CD14-positive monocyte (primary cell): ENCODE results near the gene OXCT2. TPM values are rescaled to one million over a fixed set of nuclear protein-coding genes. Genes with fewer than 3 reads are reported as not detected.

Experiments used
- DNase-seq, 3 donors: peaks; one replicate each; pipeline ENCODE4 v3.0.0-alpha.2; 2011 to 2022
- H2AFZ ChIP-seq: 2 replicates; pipeline ENCODE4 v1.6.0; 2012; ENCODE audit warnings: mild to moderate bottlenecking, low read depth, low read length, inconsistent platforms; ENCODE audit not compliant: insufficient read depth, poor library complexity, severe bottlenecking
- H3K27ac ChIP-seq, 2 donors: 1 replicate in 1 of 2; 2 replicates in 1 of 2; pipeline ENCODE4 v1.5.1; 2012 to 2013; ENCODE audit warnings: low read length in 2 of 2, control low read depth in 1 of 2, inconsistent platforms in 1 of 2, low read depth in 1 of 2, mild to moderate bottlenecking in 1 of 2
- H3K27me3 ChIP-seq, 2 donors: one replicate each; pipeline versions ENCODE4 v1.6.0 to v1.6.1; 2011 to 2013; ENCODE audit warnings: low read length in 2 of 2; ENCODE audit not compliant: control insufficient read depth in 2 of 2, insufficient read depth in 2 of 2
- H3K36me3 ChIP-seq, 2 donors: replicated peaks in 1 of 2; 1 replicate in 1 of 2; 2 replicates in 1 of 2; pipeline versions ENCODE4 v1.5.1 to v1.6.1; 2012 to 2013; ENCODE audit warnings: low read length in 2 of 2, control low read depth in 1 of 2, inconsistent platforms in 1 of 2, mild to moderate bottlenecking in 1 of 2; ENCODE audit not compliant: insufficient read depth in 2 of 2, control insufficient read depth in 1 of 2
- H3K4me1 ChIP-seq, 2 donors: 1 replicate in 1 of 2; 2 replicates in 1 of 2; pipeline versions ENCODE4 v1.5.1 to v1.6.1; 2012 to 2013; ENCODE audit warnings: low read length in 2 of 2, control low read depth in 1 of 2, inconsistent platforms in 1 of 2, mild to moderate bottlenecking in 1 of 2, moderate library complexity in 1 of 2; ENCODE audit not compliant: insufficient read depth in 2 of 2, control insufficient read depth in 1 of 2
- H3K4me2 ChIP-seq: replicated peaks from 2 replicates; pipeline ENCODE3; 2012; ENCODE audit warnings: low read length, moderate library complexity, mild to moderate bottlenecking; ENCODE audit not compliant: poor library complexity, severe bottlenecking; ENCODE audit errors: extremely low read depth
- H3K4me3 ChIP-seq, 3 experiments: fragments of 200-600 bp in 1 of 3; sonication (generic) in 1 of 3; replicated peaks in 1 of 3; 1 replicate in 2 of 3; 2 replicates in 1 of 3; pipeline ENCODE4 v1.5.1; 2011 to 2013; ENCODE audit warnings: low read length in 3 of 3, mild to moderate bottlenecking in 3 of 3, control low read depth in 2 of 3, low read depth in 2 of 3, inconsistent platforms in 1 of 3, moderate library complexity in 1 of 3
- H3K79me2 ChIP-seq: 2 replicates; pipeline ENCODE4 v1.6.0; 2012; ENCODE audit warnings: mild to moderate bottlenecking, control low read depth, inconsistent platforms, low read length, moderate library complexity; ENCODE audit not compliant: insufficient read depth
- H3K9ac ChIP-seq: 2 replicates; pipeline ENCODE4 v1.6.0; 2017; ENCODE audit warnings: low read length, mild to moderate bottlenecking; ENCODE audit not compliant: insufficient read depth, poor library complexity, severe bottlenecking
- H3K9me3 ChIP-seq, 2 donors: replicated peaks in 1 of 2; 1 replicate in 1 of 2; 2 replicates in 1 of 2; pipeline versions ENCODE4 v1.5.1 to v1.6.1; 2012 to 2013; ENCODE audit warnings: low read length in 2 of 2, control low read depth in 1 of 2; ENCODE audit not compliant: control insufficient read depth in 1 of 2, insufficient read depth in 1 of 2
- H4K20me1 ChIP-seq: 2 replicates; pipeline ENCODE4 v1.6.0; 2012; ENCODE audit warnings: mild to moderate bottlenecking, low read length, control low read depth, moderate library complexity; ENCODE audit not compliant: insufficient read depth
- H3K27ac Mint-ChIP-seq, 7 donors: one replicate each; pipeline ENCODE4 v1.8.0; 2020; ENCODE audit warnings: mild to moderate bottlenecking in 7 of 7, mixed read lengths in 7 of 7, moderate library complexity in 6 of 7, inconsistent platforms in 2 of 7
- H3K27me3 Mint-ChIP-seq, 3 donors: one replicate each; pipeline ENCODE4 v1.8.0; 2021 to 2022; ENCODE audit warnings: low read depth in 3 of 3, mild to moderate bottlenecking in 3 of 3, mixed read lengths in 3 of 3, moderate library complexity in 3 of 3, inconsistent platforms in 1 of 3
- H3K36me3 Mint-ChIP-seq, 2 donors: one replicate each; pipeline ENCODE4 v1.8.0; 2020; ENCODE audit warnings: mixed read lengths in 2 of 2, inconsistent platforms in 1 of 2, mild to moderate bottlenecking in 1 of 2
- H3K4me1 Mint-ChIP-seq: one replicate; pipeline ENCODE4 v1.8.0; 2020; ENCODE audit warnings: mild to moderate bottlenecking, mixed read lengths
- H3K4me3 Mint-ChIP-seq, 2 donors: one replicate each; pipeline ENCODE4 v1.8.0; 2020; ENCODE audit warnings: mild to moderate bottlenecking in 2 of 2, mixed read lengths in 2 of 2, moderate library complexity in 1 of 2
- H3K9me3 Mint-ChIP-seq, 7 donors: one replicate each; pipeline ENCODE4 v1.8.0; 2020 to 2022; ENCODE audit warnings: mixed read lengths in 7 of 7, mild to moderate bottlenecking in 6 of 7, moderate library complexity in 6 of 7, inconsistent platforms in 2 of 7
- CTCF ChIP-seq: fragments of 200-600 bp; IDR thresholded peaks from one replicate; pipeline ENCODE4 v1.8.0; 2022; ENCODE audit warnings: antibody characterized with exemption, mild to moderate bottlenecking
- WGBS: methylation state at CpG from one replicate; pipeline ENCODE4 v1.1.5; 2013; ENCODE audit warnings: missing lambda C conversion rate; ENCODE audit not compliant: insufficient coverage; 5-methylcytosine and 5-hydroxymethylcytosine counted together
- intact Hi-C, 2 donors: fragments of 100-400 bp; cut with micrococcal nuclease; formaldehyde crosslinking; loops; one replicate each; pipeline versions ENCODE4 v1.15.0 to v1.15.1; 2023
- polyA plus RNA-seq, 3 donors: library from polyadenylated mRNA; depleted of rRNA in 1 of 3; unstranded in 2 of 3; stranded (reverse) in 1 of 3; fragments of 300-500 nt in 2 of 3; fragments of >200 nt in 1 of 3; fragmentation: Illumina TruSeq in 2 of 3; gene quantifications; 1 replicate in 2 of 3; 2 replicates in 1 of 3; pipeline ENCODE4 v1.2.3, GENCODE V29; 2012 to 2021

OXCT2 gene
- polyA plus RNA-seq, 3 donors = 0.16 to 1.4 (median 0.38) TPM

GRCh38 chr1:39795651-39796050, 24.5 kb upstream of the OXCT2 start:
- Histone ChIP-seq H3K9ac (no peak overlapping the region), H3K79me2 (peaks cover 5% of the 10 kb centered on the region), H2AFZ (no peak overlapping the region), H3K36me3 (no peaks in the 10 kb centered on the region), H3K4me1 (peaks cover 33 to 56% of the 10 kb centered on the region in 2 donors), H3K27ac (no peak overlapping the region), H3K9me3 (no peaks in the 10 kb centered on the region), H3K4me2 (no peak overlapping the region), H3K4me3 (no peak overlapping the region), H3K27me3 (no peaks in the 10 kb centered on the region), H4K20me1 (no peaks in the 10 kb centered on the region)
- Mint-ChIP-seq H3K4me1 (peaks cover 55% of the 10 kb centered on the region), H3K36me3 (peaks cover 2% of the 10 kb centered on the region in 2 donors), H3K4me3 (no peak overlapping the region), H3K27me3 (peaks cover 0 to 3% (median 0%) of the 10 kb centered on the region in 3 donors), H3K27ac (no peak overlapping the region), H3K9me3 (peaks cover 0 to 2% (median 0%) of the 10 kb centered on the region in 7 donors)
- 36% methylated on average over 1 of the region's 1 CpG for WGBS
- DNase-seq = no peak
- TF ChIP-seq CTCF = no peak
- intact Hi-C loops = no loop called here

GRCh38 chr1:39791838-39792237, 20.7 kb upstream of the OXCT2 start:
- intact Hi-C loops = no loop called here
- no peak for TF ChIP-seq CTCF
- Histone ChIP-seq H3K27me3 (peaks cover 0 to 6% of the 10 kb centered on the region in 2 donors), H3K79me2 (peaks cover 9% of the 10 kb centered on the region), H3K9ac (no peak overlapping the region), H3K27ac (no peak overlapping the region), H3K4me3 (no peak overlapping the region), H3K4me2 (no peak overlapping the region), H3K36me3 (no peaks in the 10 kb centered on the region), H2AFZ (no peak overlapping the region), H3K4me1 (peaks cover 31 to 51% of the 10 kb centered on the region in 2 donors), H4K20me1 (no peaks in the 10 kb centered on the region), H3K9me3 (no peaks in the 10 kb centered on the region)
- peaks cover 0 to 2% of the 10 kb centered on the region in 2 donors for H3K36me3 Mint-ChIP-seq
- H3K27ac Mint-ChIP-seq = no peak overlapping the region
- H3K27me3 Mint-ChIP-seq = peaks cover 7 to 14% (median 11%) of the 10 kb centered on the region in 3 donors
- H3K4me1 Mint-ChIP-seq = peaks cover 59% of the 10 kb centered on the region
- no peak overlapping the region for H3K4me3 Mint-ChIP-seq
- DNase-seq = no peak
- 100% methylated on average over 1 of the region's 2 CpGs for WGBS
- peaks cover 0 to 2% (median 0%) of the 10 kb centered on the region in 7 donors for H3K9me3 Mint-ChIP-seq
